Measurements from ENCODE around the gene FAM53B. TPM values are rescaled to one million over a fixed set of nuclear protein-coding genes. Genes with fewer than 3 reads are reported as not detected.

FAM53B gene
- polyA plus RNA-seq, 1 donor = 21.3 TPM

GRCh38 chr10:124688889-124689670 is 55.1 kb downstream of the FAM53B start:
- no peak overlapping the region for H3K27ac ChIP-seq (ENCODE audit: low read length)
- no peaks in the 10 kb centered on the region for H3K4me1 ChIP-seq (ENCODE audit: control insufficient read depth, insufficient read depth, low read length)
- H3K27me3 ChIP-seq (ENCODE audit: control insufficient read depth, insufficient read depth, low read length) = no peaks in the 10 kb centered on the region
- WGBS (ENCODE audit: insufficient coverage, low lambda C conversion rate) = no CpG with 5 or more reads among the region's 12 CpGs
- no peaks in the 10 kb centered on the region for H3K9me3 ChIP-seq (ENCODE audit: control insufficient read depth, low read depth, low read length)
- no peak overlapping the region for H3K4me3 ChIP-seq (ENCODE audit: low read length)
- DNase-seq = no peak
- peaks cover 69% of the 10 kb centered on the region for H3K36me3 ChIP-seq (ENCODE audit: control insufficient read depth, insufficient read depth, low read length)

- no peaks in the 10 kb centered on the region for H3K27me3 ChIP-seq (ENCODE audit: control insufficient read depth, insufficient read depth, low read length)
- DNase-seq = no peak
- H3K4me3 ChIP-seq (ENCODE audit: low read length) = no peak overlapping the region
- H3K9me3 ChIP-seq (ENCODE audit: control insufficient read depth, low read depth, low read length) = no peaks in the 10 kb centered on the region
- H3K36me3 ChIP-seq (ENCODE audit: control insufficient read depth, insufficient read depth, low read length) = peaks cover 69% of the 10 kb centered on the region
- H3K27ac ChIP-seq (ENCODE audit: low read length) = no peak overlapping the region
- no CpG with 5 or more reads among the region's 6 CpGs for WGBS (ENCODE audit: insufficient coverage, low lambda C conversion rate)
- no peaks in the 10 kb centered on the region for H3K4me1 ChIP-seq (ENCODE audit: control insufficient read depth, insufficient read depth, low read length)
Measured at GRCh38 chr10:124688386-124688785, 55.8 kb downstream of the FAM53B start.

- no peaks in the 10 kb centered on the region for H3K27me3 ChIP-seq (ENCODE audit: control insufficient read depth, insufficient read depth, low read length)
- DNase-seq = no peak
- WGBS (ENCODE audit: insufficient coverage, low lambda C conversion rate) = 90% methylated on average over 3 of the region's 12 CpGs
- H3K27ac ChIP-seq (ENCODE audit: low read length) = peak overlapping the region; percentile 26
- no peak overlapping the region for H3K4me3 ChIP-seq (ENCODE audit: low read length)
- peaks cover 65% of the 10 kb centered on the region for H3K36me3 ChIP-seq (ENCODE audit: control insufficient read depth, insufficient read depth, low read length)
- H3K9me3 ChIP-seq (ENCODE audit: control insufficient read depth, low read depth, low read length) = no peaks in the 10 kb centered on the region
- H3K4me1 ChIP-seq (ENCODE audit: control insufficient read depth, insufficient read depth, low read length) = no peaks in the 10 kb centered on the region
Measured at GRCh38 chr10:124686707-124687376, 57.3 kb downstream of the FAM53B start.

GRCh38 chr10:124685261-124685660 is 58.9 kb downstream of the FAM53B start:
- no peak for DNase-seq
- Histone ChIP-seq H3K36me3 (ENCODE audit: control insufficient read depth, insufficient read depth, low read length) (peaks cover 70% of the 10 kb centered on the region), H3K27me3 (ENCODE audit: control insufficient read depth, insufficient read depth, low read length) (no peaks in the 10 kb centered on the region), H3K4me3 (ENCODE audit: low read length) (no peak overlapping the region), H3K4me1 (ENCODE audit: control insufficient read depth, insufficient read depth, low read length) (no peaks in the 10 kb centered on the region), H3K9me3 (ENCODE audit: control insufficient read depth, low read depth, low read length) (no peaks in the 10 kb centered on the region), H3K27ac (ENCODE audit: low read length) (no peak overlapping the region)
- WGBS (ENCODE audit: insufficient coverage, low lambda C conversion rate) = no CpG with 5 or more reads among the region's 12 CpGs

- H3K36me3 ChIP-seq (ENCODE audit: control insufficient read depth, insufficient read depth, low read length) = peaks cover 68% of the 10 kb centered on the region
- no peak for DNase-seq
- no peaks in the 10 kb centered on the region for H3K9me3 ChIP-seq (ENCODE audit: control insufficient read depth, low read depth, low read length)
- WGBS (ENCODE audit: insufficient coverage, low lambda C conversion rate) = no CpG with 5 or more reads among the region's 5 CpGs
- no peaks in the 10 kb centered on the region for H3K4me1 ChIP-seq (ENCODE audit: control insufficient read depth, insufficient read depth, low read length)
- no peak overlapping the region for H3K27ac ChIP-seq (ENCODE audit: low read length)
- H3K27me3 ChIP-seq (ENCODE audit: control insufficient read depth, insufficient read depth, low read length) = no peaks in the 10 kb centered on the region
- H3K4me3 ChIP-seq (ENCODE audit: low read length) = no peak overlapping the region
Measured at GRCh38 chr10:124683814-124684213, 60.4 kb downstream of the FAM53B start.

- DNase-seq = no peak
- Histone ChIP-seq H3K27me3 (ENCODE audit: control insufficient read depth, insufficient read depth, low read length) (no peaks in the 10 kb centered on the region), H3K36me3 (ENCODE audit: control insufficient read depth, insufficient read depth, low read length) (peaks cover 75% of the 10 kb centered on the region), H3K4me3 (ENCODE audit: low read length) (no peak overlapping the region), H3K9me3 (ENCODE audit: control insufficient read depth, low read depth, low read length) (no peaks in the 10 kb centered on the region), H3K27ac (ENCODE audit: low read length) (no peak overlapping the region), H3K4me1 (ENCODE audit: control insufficient read depth, insufficient read depth, low read length) (peaks cover 2% of the 10 kb centered on the region)
- no CpG with 5 or more reads among the region's 36 CpGs for WGBS (ENCODE audit: insufficient coverage, low lambda C conversion rate)
Measured at GRCh38 chr10:124681626-124682552, 62.3 kb downstream of the FAM53B start.

- Histone ChIP-seq H3K4me3 (ENCODE audit: low read length) (no peak overlapping the region), H3K27me3 (ENCODE audit: control insufficient read depth, insufficient read depth, low read length) (no peaks in the 10 kb centered on the region), H3K9me3 (ENCODE audit: control insufficient read depth, low read depth, low read length) (no peaks in the 10 kb centered on the region), H3K36me3 (ENCODE audit: control insufficient read depth, insufficient read depth, low read length) (peaks cover 71% of the 10 kb centered on the region), H3K27ac (ENCODE audit: low read length) (no peak overlapping the region), H3K4me1 (ENCODE audit: control insufficient read depth, insufficient read depth, low read length) (peaks cover 2% of the 10 kb centered on the region)
- no peak for DNase-seq
- 86% methylated on average over 1 of the region's 5 CpGs for WGBS (ENCODE audit: insufficient coverage, low lambda C conversion rate)
Measured at GRCh38 chr10:124681091-124681490, 63.1 kb downstream of the FAM53B start.

- no CpG with 5 or more reads among the region's 7 CpGs for WGBS (ENCODE audit: insufficient coverage, low lambda C conversion rate)
- no peak for DNase-seq
- H3K36me3 ChIP-seq (ENCODE audit: control insufficient read depth, insufficient read depth, low read length) = peaks cover 71% of the 10 kb centered on the region
- no peak overlapping the region for H3K4me3 ChIP-seq (ENCODE audit: low read length)
- H3K4me1 ChIP-seq (ENCODE audit: control insufficient read depth, insufficient read depth, low read length) = peaks cover 2% of the 10 kb centered on the region
- H3K27me3 ChIP-seq (ENCODE audit: control insufficient read depth, insufficient read depth, low read length) = no peaks in the 10 kb centered on the region
- no peak overlapping the region for H3K27ac ChIP-seq (ENCODE audit: low read length)
- no peaks in the 10 kb centered on the region for H3K9me3 ChIP-seq (ENCODE audit: control insufficient read depth, low read depth, low read length)
Measured at GRCh38 chr10:124680675-124681074, 63.5 kb downstream of the FAM53B start.

- Histone ChIP-seq H3K4me1 (ENCODE audit: control insufficient read depth, insufficient read depth, low read length) (peaks cover 2% of the 10 kb centered on the region), H3K9me3 (ENCODE audit: control insufficient read depth, low read depth, low read length) (no peaks in the 10 kb centered on the region), H3K27ac (ENCODE audit: low read length) (no peak overlapping the region), H3K36me3 (ENCODE audit: control insufficient read depth, insufficient read depth, low read length) (peaks cover 80% of the 10 kb centered on the region), H3K4me3 (ENCODE audit: low read length) (no peak overlapping the region), H3K27me3 (ENCODE audit: control insufficient read depth, insufficient read depth, low read length) (no peaks in the 10 kb centered on the region)
- WGBS (ENCODE audit: insufficient coverage, low lambda C conversion rate) = no CpG with 5 or more reads among the region's 8 CpGs
- DNase-seq = no peak
Measured at GRCh38 chr10:124679401-124679800, 64.8 kb downstream of the FAM53B start.

GRCh38 chr10:124678557-124679240 is 65.5 kb downstream of the FAM53B start:
- Histone ChIP-seq H3K9me3 (ENCODE audit: control insufficient read depth, low read depth, low read length) (no peaks in the 10 kb centered on the region), H3K27me3 (ENCODE audit: control insufficient read depth, insufficient read depth, low read length) (no peaks in the 10 kb centered on the region), H3K4me3 (ENCODE audit: low read length) (no peak overlapping the region), H3K36me3 (ENCODE audit: control insufficient read depth, insufficient read depth, low read length) (peaks cover 83% of the 10 kb centered on the region), H3K27ac (ENCODE audit: low read length) (no peak overlapping the region), H3K4me1 (ENCODE audit: control insufficient read depth, insufficient read depth, low read length) (peaks cover 5% of the 10 kb centered on the region)
- WGBS (ENCODE audit: insufficient coverage, low lambda C conversion rate) = no CpG with 5 or more reads among the region's 12 CpGs
- DNase-seq = no peak
